ENCODE data around the gene TRIM17. TPM values are rescaled to one million over a fixed set of nuclear protein-coding genes. Genes with fewer than 3 reads are reported as not detected.

TRIM17 gene
- total and polyA plus RNA-seq, 2 of the 8 experiments (the other 6 are each of a cell fraction or from before 2014, with no cell fraction given): 1.1 to 2.2 TPM

- ChIA-PET CTCF (ENCODE audit: partially characterized antibody) (interaction anchor here (1.7 kb wide), 2 partner anchors 10 to 23 kb away, joined by 3 to 6 read pairs; no protein-coding TSS in a partner anchor), POLR2A (ENCODE audit: partially characterized antibody) (interaction anchor here (1.1 to 14.5 kb wide), 8 partner anchors 9 to 59 kb away, joined by 3 to 232 read pairs (median 10); partner anchors contain the start of gene TRIM11)
- H2BK12ac ChIP-seq (ENCODE audit: low read depth, low read length): no peak overlapping the region; the same call in 1 of the 2 replicates
- H3K14ac ChIP-seq (ENCODE audit: insufficient read length): no peak overlapping the region
- no peak overlapping the region for H3K23ac ChIP-seq (ENCODE audit: insufficient read length)
- H2BK120ac ChIP-seq (replicated peaks; ENCODE audit: low read depth, low read length): no peak overlapping the region
- DNase-seq (ENCODE audit: low read depth in 1 of 2, low spot score in 2 of 2) (no peak), FAIRE-seq (no peak)
- H3K4me3 ChIP-seq (ENCODE audit: extremely low read depth in 1 of 4, insufficient read depth in 2 of 4, low read depth in 3 of 4, low read length in 4 of 4): peak overlapping the region in 2 of 4 experiments; percentile 57 to 63; a peak in 4 of 8 replicates
- H4K8ac ChIP-seq (ENCODE audit: extremely low read depth, insufficient read depth, low read length): no peak overlapping the region
- H3K56ac ChIP-seq (replicated peaks; ENCODE audit: insufficient read length, low read depth, low read length): no peak overlapping the region
- H3K79me1 ChIP-seq (ENCODE audit: low read depth, low read length): no peaks in the 10 kb centered on the region
- H3K9ac ChIP-seq (replicated peaks in 1 of 4; ENCODE audit: extremely low read depth in 1 of 4, low read depth in 3 of 4, low read length in 3 of 4): no peak overlapping the region
- no peak overlapping the region for H4K5ac ChIP-seq (ENCODE audit: insufficient read length, low read depth, low read length)
- H3K4ac ChIP-seq (replicated peaks; ENCODE audit: insufficient read length, low read depth, low read length): no peak overlapping the region
- H2AK5ac ChIP-seq (ENCODE audit: low read depth, low read length): no peak overlapping the region
- 82% methylated on average over 8 of the region's 8 CpGs; no CpG with 5 or more reads in 1 of the 2 experiments for WGBS, 2 experiments (ENCODE audit: extremely low coverage in 1 of 2, insufficient coverage in 1 of 2, insufficient read length in 1 of 2, insufficient replicate concordance in 2 of 2, low coverage in 1 of 2, low lambda C conversion rate in 2 of 2, missing lambda C conversion rate in 1 of 2)
- H2BK20ac ChIP-seq (ENCODE audit: low read length): no peak overlapping the region
- H3K27me3 ChIP-seq (replicated peaks in 1 of 4; ENCODE audit: control insufficient read depth in 3 of 4, extremely low read depth in 1 of 4, insufficient read depth in 3 of 4, low read length in 3 of 4): peaks cover 4 to 51% (median 28%) of the 10 kb centered on the region in 4 experiments
- H3K18ac ChIP-seq (ENCODE audit: extremely low read depth, low read length): no peak overlapping the region
- no peak overlapping the region for H3K27ac ChIP-seq (ENCODE audit: low read depth, low read length)
- H3K4me2 ChIP-seq (ENCODE audit: insufficient read depth in 1 of 2, low read depth in 2 of 2, low read length in 2 of 2): peak overlapping the region; percentile 62 to 99
- no peak overlapping the region for H2AFZ ChIP-seq (ENCODE audit: low read length)
- peaks cover 7 to 27% (median 8%) of the 10 kb centered on the region in 4 experiments for H3K4me1 ChIP-seq (replicated peaks in 1 of 4; ENCODE audit: control insufficient read depth in 3 of 4, insufficient read depth in 4 of 4, low read length in 3 of 4)
- H3K23me2 ChIP-seq (ENCODE audit: low read depth, low read length): peaks cover 11% of the 10 kb centered on the region; the same call in 1 of the 2 replicates
- no peak overlapping the region for H2BK5ac ChIP-seq (ENCODE audit: low read depth, low read length)
- no peak overlapping the region for H2BK15ac ChIP-seq (ENCODE audit: low read length)
- no peaks in the 10 kb centered on the region for H4K20me1 ChIP-seq (replicated peaks in 1 of 2; ENCODE audit: control insufficient read depth in 1 of 2, insufficient read depth in 2 of 2, low read length in 2 of 2)
- no peaks in the 10 kb centered on the region for H3K79me2 ChIP-seq (ENCODE audit: control insufficient read depth in 1 of 2, insufficient read depth in 2 of 2, low read length in 2 of 2)
- no peaks in the 10 kb centered on the region for H3K36me3 ChIP-seq (ENCODE audit: control insufficient read depth in 2 of 4, insufficient read depth in 4 of 4, low read length in 3 of 4)
- no peak overlapping the region for H4K91ac ChIP-seq (replicated peaks; ENCODE audit: insufficient read length, low read length)
- H3K9me3 ChIP-seq (ENCODE audit: insufficient read depth in 2 of 2, low read depth in 1 of 2, low read length in 1 of 2): no peaks in the 10 kb centered on the region
- TF ChIP-seq CBX8 (IDR thresholded peaks at IDR 0.05; ENCODE audit: borderline replicate concordance, low read depth, low read length): no peak
- TF ChIP-seq KDM5A (IDR thresholded peaks at IDR 0.05; ENCODE audit: low read length): no peak
- TF ChIP-seq BRCA1 (IDR thresholded peaks at IDR 0.05; ENCODE audit: low read depth, low read length): no peak
- TF ChIP-seq CREB1 (IDR thresholded peaks at IDR 0.05): no peak
- no peak for TF ChIP-seq HDAC2 (IDR thresholded peaks at IDR 0.05; ENCODE audit: borderline replicate concordance in 1 of 2, low read depth in 2 of 2, low read length in 2 of 2)
- no peak for TF ChIP-seq HDAC6 (IDR thresholded peaks at IDR 0.05; ENCODE audit: low read depth, low read length)
- no peak for TF ChIP-seq USF2 (IDR thresholded peaks at IDR 0.05; ENCODE audit: low read length)
- no peak for TF ChIP-seq TAF1 (IDR thresholded peaks at IDR 0.05; ENCODE audit: low read depth, low read length)
- TF ChIP-seq SRF (IDR thresholded peaks at IDR 0.05; ENCODE audit: low read depth, low read length): no peak
- no peak for TF ChIP-seq TBP (IDR thresholded peaks at IDR 0.05; ENCODE audit: low read depth, low read length)
- TF ChIP-seq POLR2A (IDR thresholded peaks at IDR 0.05; ENCODE audit: control extremely low read depth in 1 of 2, low read depth in 2 of 2, low read length in 2 of 2): no peak
- no peak for TF ChIP-seq ATF3 (IDR thresholded peaks at IDR 0.05; ENCODE audit: insufficient read depth, low read depth, low read length)
- no peak for TF ChIP-seq SIRT6 (IDR thresholded peaks at IDR 0.05; ENCODE audit: low read length)
These were observed 49.0 kb upstream of the TRIM17 start for GRCh38 chr1:228465571-228466146.
